ES-I3 (cell line): ENCODE data around the gene RNF115.
"Not testable (repeated sequence)": the region's sequence is repeated elsewhere in the genome, so short reads cannot be mapped to it uniquely, and the experiment has no call there.

Experiments
- H3K36me3 ChIP-seq: 2 replicates; pipeline ENCODE4 v1.6.1; 2013; ENCODE audit warnings: mild to moderate bottlenecking, low read length, control low read depth, moderate library complexity; ENCODE audit not compliant: insufficient read depth
- H3K4me1 ChIP-seq: 2 replicates; pipeline ENCODE4 v1.6.1; 2013; ENCODE audit warnings: mild to moderate bottlenecking, control low read depth, low read length; ENCODE audit not compliant: insufficient read depth
- H3K9ac ChIP-seq: 2 replicates; pipeline ENCODE4 v1.6.1; 2013; ENCODE audit warnings: low read depth, mild to moderate bottlenecking, low read length, moderate library complexity
- H3K9me3 ChIP-seq: 2 replicates; pipeline ENCODE4 v1.6.1; 2013; ENCODE audit warnings: mild to moderate bottlenecking, low read length, moderate library complexity; ENCODE audit not compliant: control insufficient read depth, insufficient read depth

RNF115 gene

DNA sequence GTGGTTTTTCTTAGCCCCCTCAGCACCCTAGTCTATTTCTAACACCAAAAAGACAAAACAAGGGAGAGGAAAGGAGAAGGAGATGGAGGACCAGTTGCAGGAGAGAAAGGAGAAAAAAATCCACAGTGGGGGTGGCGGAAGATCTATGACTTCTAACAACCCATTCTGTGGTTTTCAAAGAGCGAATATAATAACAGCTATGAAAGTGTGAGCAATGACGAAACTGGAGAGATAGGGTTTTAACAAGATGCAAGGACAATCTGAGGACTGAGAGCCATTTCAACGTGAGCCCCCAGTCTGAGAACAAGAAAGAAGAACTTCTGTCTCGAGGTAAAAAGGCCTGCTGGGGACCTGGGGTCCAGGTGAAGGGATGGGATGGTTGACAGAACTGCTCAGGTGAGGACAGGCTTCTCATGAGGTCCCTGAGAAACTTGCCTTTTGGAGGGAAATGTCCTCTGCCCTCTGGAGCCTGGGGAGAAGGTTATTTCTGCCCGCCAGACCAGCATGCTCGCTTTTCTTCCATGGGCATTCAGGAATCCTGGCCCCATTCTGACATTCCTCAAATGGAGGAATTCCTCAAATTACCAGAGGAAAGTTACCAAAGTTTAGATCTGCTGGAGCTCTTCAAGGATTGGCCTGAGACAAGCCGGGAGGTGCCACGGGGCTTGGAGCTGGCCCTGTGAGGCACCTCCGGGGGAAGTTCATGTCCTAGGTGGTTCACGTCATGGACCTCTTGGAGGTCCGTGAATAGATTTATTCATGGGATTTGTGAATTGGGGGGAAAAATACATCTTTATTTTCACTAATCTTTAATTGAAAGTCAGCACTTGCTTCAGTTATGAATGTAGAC is 104.4 kb downstream of the RNF115 start, which contains the start of gene CD160:
CD160 (plus strand) TSS at position 270 of the 850 bp plus-strand sequence. CDS start 8,829 bp downstream, outside the sequence.
- Histone ChIP-seq H3K36me3 (no peaks in the 10 kb centered on the region), H3K9me3 (no peaks in the 10 kb centered on the region), H3K9ac (no peak within 1 kb of the TSS), H3K4me1 (peaks cover 6% of the 10 kb centered on the region; the same call in 1 of the 2 replicates)

DNA sequence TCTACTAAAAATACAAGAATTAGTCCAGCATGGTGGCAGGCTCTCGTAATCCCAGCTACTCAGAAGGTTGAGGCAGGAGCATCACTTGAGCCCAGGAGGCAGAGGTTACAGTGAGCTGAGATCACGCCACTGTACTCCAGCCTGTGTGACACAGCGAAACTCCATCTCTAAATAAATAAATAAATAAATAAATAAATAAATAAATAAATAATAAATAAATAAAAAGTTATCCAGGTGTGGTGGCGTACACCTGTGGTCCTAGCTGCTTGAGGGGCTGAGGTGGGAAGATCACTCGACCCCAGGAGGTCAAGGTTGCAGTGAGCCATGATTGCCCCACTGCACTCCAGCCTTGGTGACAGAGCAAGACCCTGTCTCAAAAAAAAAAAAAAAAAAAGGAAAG is 105.4 kb downstream of the RNF115 start:
- H3K36me3 ChIP-seq, H3K9ac ChIP-seq, H3K4me1 ChIP-seq, H3K9me3 ChIP-seq: not testable (repeated sequence)

- Histone ChIP-seq H3K9ac (no peak overlapping the region), H3K9me3 (no peaks in the 10 kb centered on the region), H3K36me3 (no peaks in the 10 kb centered on the region), H3K4me1 (peaks cover 6% of the 10 kb centered on the region; the same call in 1 of the 2 replicates)
These were observed 106.1 kb downstream of the RNF115 start for GRCh38 chr1:145717833-145718232.

- no peak overlapping the region for H3K9ac ChIP-seq
- H3K4me1 ChIP-seq, result peaks cover 6% of the 10 kb centered on the region; the same call in 1 of the 2 replicates
- no peaks in the 10 kb centered on the region for H3K9me3 ChIP-seq
- no peaks in the 10 kb centered on the region for H3K36me3 ChIP-seq
These were observed 107.1 kb downstream of the RNF115 start for GRCh38 chr1:145716641-145717345.

DNA sequence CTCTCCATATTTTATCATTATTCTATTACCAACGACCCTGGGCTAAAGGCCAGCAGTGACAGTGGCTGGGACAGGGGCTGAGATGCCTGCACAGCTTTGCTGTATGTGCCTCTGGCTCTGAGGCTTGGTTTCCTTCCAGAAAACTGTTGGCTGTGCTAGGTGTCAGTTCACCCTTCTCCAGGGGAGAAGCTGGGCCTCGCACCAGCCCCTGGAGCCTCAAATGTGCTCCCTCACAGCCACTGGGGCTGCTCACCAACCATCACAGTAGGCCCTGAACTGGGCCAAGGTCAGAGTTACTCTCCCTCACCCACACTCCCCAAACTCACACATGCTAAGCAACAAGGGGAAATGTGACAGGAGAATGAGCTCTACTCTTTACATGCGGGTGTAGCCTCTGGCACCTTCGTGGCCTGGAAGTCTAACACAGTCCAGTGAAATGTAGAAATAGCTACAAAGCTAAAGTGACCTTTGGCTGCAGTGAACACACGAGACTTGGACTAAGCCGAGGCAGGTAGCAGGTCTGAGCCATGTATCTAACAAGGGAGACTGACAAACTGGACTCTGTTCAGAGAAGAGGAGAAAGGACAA is 109.3 kb downstream of the RNF115 start:
- H3K4me1 ChIP-seq, result peaks cover 6% of the 10 kb centered on the region; the same call in 1 of the 2 replicates

DNA sequence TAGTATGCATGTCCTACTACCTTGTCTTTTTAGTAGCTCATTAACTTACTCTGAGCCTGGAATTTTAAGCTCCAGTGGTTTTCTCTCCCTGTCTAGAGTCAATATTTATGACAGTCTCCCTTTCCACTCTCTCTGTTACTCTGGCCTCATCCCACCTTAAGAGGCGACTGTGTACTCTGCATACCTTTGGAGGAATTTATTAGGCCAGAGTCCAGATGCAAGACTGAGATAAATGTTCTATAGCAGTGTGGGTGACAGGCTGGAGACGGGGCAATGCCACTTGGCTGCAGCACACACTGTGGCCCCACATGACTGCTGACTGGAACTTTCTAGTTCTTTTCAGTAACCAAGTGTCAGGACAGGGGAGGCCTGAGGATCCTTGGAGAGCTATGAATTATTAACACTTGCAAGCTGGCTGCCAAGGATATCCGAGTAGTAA is 112.7 kb downstream of the RNF115 start:
- Histone ChIP-seq H3K9ac (no peak overlapping the region), H3K4me1 (peaks cover 5% of the 10 kb centered on the region; the same call in 1 of the 2 replicates), H3K36me3 (no peaks in the 10 kb centered on the region), H3K9me3 (no peaks in the 10 kb centered on the region)

More for the DNA sequence above, 109.3 kb downstream of the RNF115 start:
- Histone ChIP-seq H3K36me3 (no peaks in the 10 kb centered on the region), H3K9ac (no peak overlapping the region), H3K9me3 (no peaks in the 10 kb centered on the region)

GRCh38 chr1:145710291-145711027 is 113.4 kb downstream of the RNF115 start:
- Histone ChIP-seq H3K9ac (no peak overlapping the region), H3K9me3 (no peaks in the 10 kb centered on the region), H3K36me3 (no peaks in the 10 kb centered on the region), H3K4me1 (peaks cover 4% of the 10 kb centered on the region; the same call in 1 of the 2 replicates)

GRCh38 chr1:145708063-145708462 is 115.8 kb downstream of the RNF115 start:
- no peaks in the 10 kb centered on the region for H3K36me3 ChIP-seq
- peaks cover 4% of the 10 kb centered on the region; the same call in 1 of the 2 replicates for H3K4me1 ChIP-seq
- no peaks in the 10 kb centered on the region for H3K9me3 ChIP-seq
- H3K9ac ChIP-seq, result no peak overlapping the region

DNA sequence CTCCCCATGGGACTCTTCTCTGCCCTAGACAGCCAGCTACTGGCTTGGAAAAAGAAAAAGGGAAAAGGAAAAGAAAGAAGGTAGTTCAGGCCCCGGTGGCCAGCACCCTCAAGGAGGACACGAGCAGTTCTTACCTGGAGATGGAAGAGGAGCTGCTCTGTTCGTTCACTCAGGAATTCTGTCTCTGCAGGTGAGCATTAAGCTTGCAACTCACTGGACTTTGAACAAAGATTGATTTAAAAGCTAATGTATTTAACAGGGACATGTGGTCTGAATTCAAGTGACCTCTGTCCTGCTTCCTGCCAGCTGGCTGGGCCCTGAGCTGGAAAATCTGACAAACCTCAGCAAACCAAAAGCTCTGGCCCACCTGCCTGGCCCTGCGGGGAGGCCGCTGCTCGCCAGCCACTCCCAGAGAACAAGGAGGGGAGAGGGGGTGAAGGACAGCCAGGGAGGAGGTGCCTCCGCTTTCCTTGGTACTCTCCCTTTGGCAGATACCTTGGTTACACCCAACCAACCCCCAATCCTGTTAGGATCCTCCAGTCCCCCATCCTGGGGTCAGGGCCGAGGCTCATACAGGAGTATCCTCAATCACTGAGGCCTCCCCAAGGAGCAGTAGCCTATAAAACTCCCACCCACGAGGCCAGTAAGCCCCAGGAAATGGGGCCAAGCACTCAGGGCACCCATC is 116.6 kb downstream of the RNF115 start, which contains the start of gene PDZK1:
PDZK1 (minus strand) TSS at position 186 of the 685 bp plus-strand sequence. CDS start 19,347 bp downstream, outside the sequence.
- Histone ChIP-seq H3K9me3 (no peaks in the 10 kb centered on the region), H3K4me1 (peaks cover 4% of the 10 kb centered on the region; the same call in 1 of the 2 replicates), H3K36me3 (no peaks in the 10 kb centered on the region), H3K9ac (no peak within 1 kb of the TSS)

GRCh38 chr1:145706086-145706664 is 117.7 kb downstream of the RNF115 start:
- no peaks in the 10 kb centered on the region for H3K9me3 ChIP-seq
- no peak overlapping the region for H3K9ac ChIP-seq
- no peaks in the 10 kb centered on the region for H3K36me3 ChIP-seq
- H3K4me1 ChIP-seq, result peaks cover 4% of the 10 kb centered on the region; the same call in 1 of the 2 replicates

DNA sequence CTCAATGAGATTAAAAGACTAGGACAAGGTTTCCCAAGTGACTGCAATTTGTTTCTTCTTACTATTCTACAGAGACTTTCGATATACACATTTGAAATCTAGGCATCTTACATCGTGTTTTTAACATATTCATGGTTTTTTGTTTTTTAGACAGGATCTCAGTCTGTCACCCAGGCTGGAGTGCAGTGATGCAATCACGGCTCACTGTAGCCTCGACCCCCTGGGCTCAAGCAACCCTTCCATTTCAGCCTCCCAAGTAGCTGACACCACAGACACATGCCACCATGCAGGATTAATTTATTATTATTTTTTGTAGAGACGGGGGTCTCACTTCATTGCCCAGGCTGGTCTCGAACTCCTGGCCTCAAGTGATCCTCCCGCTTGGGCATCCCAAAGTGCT is 118.3 kb downstream of the RNF115 start:
- Histone ChIP-seq H3K36me3 (no peaks in the 10 kb centered on the region), H3K9ac (no peak overlapping the region)

DNA sequence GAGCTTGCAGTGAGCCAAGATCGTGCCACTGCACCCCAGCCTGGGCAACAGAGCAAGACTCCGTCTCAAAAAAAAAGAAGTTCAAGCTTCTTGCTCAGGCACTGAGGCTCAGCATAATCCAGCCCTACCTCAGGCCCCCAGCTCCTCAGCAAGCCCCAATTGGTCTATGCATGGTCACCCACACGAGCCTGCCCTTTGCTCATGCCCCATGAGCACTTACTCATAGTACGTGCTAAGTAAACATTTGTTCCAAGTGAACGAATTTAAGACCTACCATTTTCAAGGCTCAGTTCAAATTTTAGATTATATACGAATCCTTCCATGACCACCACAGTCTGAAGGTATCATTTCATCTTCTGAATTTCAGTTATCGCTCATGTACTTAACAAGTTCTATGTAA is 121.1 kb downstream of the RNF115 start:
- Histone ChIP-seq H3K36me3 (no peaks in the 10 kb centered on the region), H3K9ac (no peak overlapping the region), H3K9me3 (no peaks in the 10 kb centered on the region), H3K4me1 (peaks cover 4% of the 10 kb centered on the region; the same call in 1 of the 2 replicates)

More for the DNA sequence above, 118.3 kb downstream of the RNF115 start:
- Histone ChIP-seq H3K9me3 (no peaks in the 10 kb centered on the region), H3K4me1 (peaks cover 4% of the 10 kb centered on the region; the same call in 1 of the 2 replicates)

DNA sequence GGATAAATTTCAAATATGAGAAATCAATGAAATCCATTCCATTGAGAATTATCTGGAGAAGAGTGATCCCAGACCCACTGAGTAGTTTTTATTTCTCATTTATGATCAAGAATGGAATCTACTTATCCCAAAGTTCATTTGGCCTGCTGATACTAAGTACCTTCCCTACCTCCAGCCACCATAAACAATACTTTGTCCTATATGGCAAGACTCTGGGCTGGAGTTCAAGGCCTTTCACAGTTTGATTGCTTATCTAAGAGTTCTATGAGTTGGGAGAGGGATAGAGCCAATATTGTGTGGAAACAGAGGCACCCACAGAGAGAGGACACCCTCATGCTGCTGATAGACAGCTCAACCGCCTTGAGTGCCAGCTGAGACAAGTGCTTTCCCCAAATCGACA is 121.8 kb downstream of the RNF115 start:
- H3K9me3 ChIP-seq, result no peaks in the 10 kb centered on the region
- H3K9ac ChIP-seq, result no peak overlapping the region
- H3K4me1 ChIP-seq, result 0 out of 2 replicates have a peak, but pooled peaks cover 1% of the 10 kb centered on the region
- H3K36me3 ChIP-seq, result no peaks in the 10 kb centered on the region
